Activated gamma-delta T cell (primary cell): Measurements from ENCODE around the gene TMEM203.

ENCODE experiments used
- DNase-seq: peaks from one replicate; lab custom pipeline; 2025; lab: John Stamatoyannopoulos, UW

TMEM203 gene

GRCh38 chr9:137219757-137220316 is 14.4 kb upstream of the TMEM203 start:
- no peak for DNase-seq

GRCh38 chr9:137218754-137219271 is 13.4 kb upstream of the TMEM203 start:
- no peak for DNase-seq

- no peak for DNase-seq
Measured at GRCh38 chr9:137218212-137218753, 12.8 kb upstream of the TMEM203 start.

- no peak for DNase-seq
Measured at GRCh38 chr9:137217276-137218211, 12.1 kb upstream of the TMEM203 start.

- no peak for DNase-seq
Measured at GRCh38 chr9:137216188-137216965, 10.9 kb upstream of the TMEM203 start.

- no peak for DNase-seq
Measured at GRCh38 chr9:137215196-137215986, 9.9 kb upstream of the TMEM203 start.

- DNase-seq, result no peak
Measured at GRCh38 chr9:137214620-137215019, 9.2 kb upstream of the TMEM203 start.

GRCh38 chr9:137213160-137214060 is 8.0 kb upstream of the TMEM203 start:
- no peak for DNase-seq

- no peak for DNase-seq
Measured at GRCh38 chr9:137212520-137212919, 7.1 kb upstream of the TMEM203 start.

GRCh38 chr9:137211532-137211931 is 6.1 kb upstream of the TMEM203 start:
- no peak for DNase-seq

GRCh38 chr9:137206602-137207001 is 1.2 kb upstream of the TMEM203 start:
- DNase-seq, result no peak

GRCh38 chr9:137204731-137205125 is 720 bp downstream of the TMEM203 start:
- no peak for DNase-seq

- no peak for DNase-seq
Measured at GRCh38 chr9:137202966-137203365, 2.5 kb downstream of the TMEM203 start.

GRCh38 chr9:137201205-137201868 is 4.1 kb downstream of the TMEM203 start:
- no peak for DNase-seq

- peak; percentile 89 for DNase-seq
Measured at GRCh38 chr9:137200311-137201204, 4.9 kb downstream of the TMEM203 start, which contains the start of gene TPRN. Gene TPRN (minus strand): TSS chr9:137200741. CDS start chr9:137200711, 30 bp downstream.

GRCh38 chr9:137199411-137200121 is 5.9 kb downstream of the TMEM203 start:
- no peak for DNase-seq

GRCh38 chr9:137198902-137199283 is 6.6 kb downstream of the TMEM203 start:
- no peak for DNase-seq
